Measurements from ENCODE around the gene PALMD.
A peak's percentile ranks its signal among the peaks of the same experiment; 100 is the strongest.

Gene PALMD

DNA sequence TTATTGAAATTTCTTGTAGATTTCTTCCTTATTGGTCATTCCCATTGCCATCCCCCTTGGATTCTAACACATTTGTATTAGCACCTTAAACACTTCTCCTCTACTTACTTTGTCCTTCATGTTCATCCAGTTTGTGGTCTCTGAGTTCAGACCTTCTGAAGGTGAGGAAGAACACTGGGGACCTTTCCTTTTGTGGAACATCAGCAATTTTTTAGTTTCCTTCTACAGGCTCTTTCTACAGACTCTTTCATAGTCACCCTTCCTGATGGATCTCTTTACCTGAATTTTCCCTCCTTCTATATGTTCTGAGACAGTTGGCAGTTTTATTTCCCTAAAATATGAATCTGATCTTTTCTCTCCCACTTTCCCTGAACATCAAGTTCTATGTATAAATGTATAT lies 4.4 kb upstream of the PALMD start:
- H3K4me3 ChIP-seq (ENCODE audit: low read length): no peak overlapping the region
- DNase-seq (ENCODE audit: low read depth): no peak
- TF ChIP-seq, protein P1, sequence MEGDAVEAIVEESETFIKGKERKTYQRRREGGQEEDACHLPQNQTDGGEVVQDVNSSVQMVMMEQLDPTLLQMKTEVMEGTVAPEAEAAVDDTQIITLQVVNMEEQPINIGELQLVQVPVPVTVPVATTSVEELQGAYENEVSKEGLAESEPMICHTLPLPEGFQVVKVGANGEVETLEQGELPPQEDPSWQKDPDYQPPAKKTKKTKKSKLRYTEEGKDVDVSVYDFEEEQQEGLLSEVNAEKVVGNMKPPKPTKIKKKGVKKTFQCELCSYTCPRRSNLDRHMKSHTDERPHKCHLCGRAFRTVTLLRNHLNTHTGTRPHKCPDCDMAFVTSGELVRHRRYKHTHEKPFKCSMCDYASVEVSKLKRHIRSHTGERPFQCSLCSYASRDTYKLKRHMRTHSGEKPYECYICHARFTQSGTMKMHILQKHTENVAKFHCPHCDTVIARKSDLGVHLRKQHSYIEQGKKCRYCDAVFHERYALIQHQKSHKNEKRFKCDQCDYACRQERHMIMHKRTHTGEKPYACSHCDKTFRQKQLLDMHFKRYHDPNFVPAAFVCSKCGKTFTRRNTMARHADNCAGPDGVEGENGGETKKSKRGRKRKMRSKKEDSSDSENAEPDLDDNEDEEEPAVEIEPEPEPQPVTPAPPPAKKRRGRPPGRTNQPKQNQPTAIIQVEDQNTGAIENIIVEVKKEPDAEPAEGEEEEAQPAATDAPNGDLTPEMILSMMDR (IDR thresholded peaks at IDR 0.05; ENCODE audit: insufficient read depth, low read depth, low read length, missing control alignments): no peak

DNA sequence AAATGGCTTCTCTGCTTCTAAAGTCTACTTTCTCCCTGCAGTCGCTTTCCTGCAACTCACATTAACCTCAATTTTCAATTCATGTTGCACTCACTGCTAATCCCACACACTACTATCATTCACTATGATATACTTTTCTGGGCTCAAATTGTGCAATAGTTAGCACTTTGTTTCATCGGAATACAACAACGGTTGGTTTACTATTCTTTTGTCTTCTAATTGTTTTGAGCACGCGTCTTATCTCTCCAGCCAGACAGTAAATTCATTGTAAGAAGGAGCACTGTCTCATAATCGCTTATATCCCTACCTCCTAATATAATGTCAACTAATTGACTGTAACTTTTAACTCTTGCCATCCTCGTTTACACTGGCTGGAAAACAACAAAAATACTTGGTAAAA lies 3.9 kb upstream of the PALMD start:
- H3K4me3 ChIP-seq (ENCODE audit: low read length): no peak overlapping the region
- TF ChIP-seq, protein P1 (IDR thresholded peaks at IDR 0.05; ENCODE audit: insufficient read depth, low read depth, low read length, missing control alignments): no peak
- no peak for DNase-seq (ENCODE audit: low read depth)

GRCh38 chr1:99643021-99643779 lies 2.7 kb upstream of the PALMD start:
- peak; percentile 64 for DNase-seq (ENCODE audit: low read depth)

DNA sequence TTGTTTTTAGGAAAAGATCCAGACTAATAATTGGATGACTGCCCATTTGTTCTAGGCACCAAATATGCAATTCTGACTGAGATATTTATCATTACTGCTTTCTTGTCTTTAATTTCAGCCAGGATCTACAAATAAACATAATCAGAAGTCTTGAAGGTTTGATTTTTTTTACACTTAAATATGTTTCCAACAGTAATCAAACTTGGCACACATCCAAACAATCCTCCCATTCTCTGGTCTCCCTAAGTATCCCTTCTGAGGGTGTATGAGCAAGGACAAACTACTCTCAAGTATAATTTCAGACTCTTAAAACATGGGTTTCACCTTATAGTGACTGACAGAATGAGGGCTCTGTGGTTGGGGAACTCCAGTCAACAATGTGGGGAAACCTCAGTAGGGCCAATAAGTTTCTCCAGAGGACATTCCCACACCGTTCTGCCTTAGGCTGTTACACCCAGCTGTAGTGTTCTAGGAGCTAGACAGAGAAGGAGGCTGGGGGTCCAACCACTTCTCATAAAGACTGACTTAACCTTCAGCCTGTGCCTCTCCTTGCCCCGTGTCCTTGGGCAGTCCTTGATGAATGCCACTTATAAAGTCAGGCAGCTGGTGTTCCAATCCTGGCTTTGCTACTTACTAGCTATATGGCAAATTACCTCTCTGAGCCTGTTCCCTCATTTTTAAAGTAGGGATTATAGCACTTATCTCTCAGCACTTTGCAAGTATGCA lies 1.5 kb upstream of the PALMD start:
- no peak overlapping the region for H3K4me3 ChIP-seq (ENCODE audit: low read length)
- TF ChIP-seq, protein P1 (IDR thresholded peaks at IDR 0.05; ENCODE audit: insufficient read depth, low read depth, low read length, missing control alignments): no peak

More at GRCh38 chr1:99643021-99643779, 2.7 kb upstream of the PALMD start:
- no peak overlapping the region for H3K4me3 ChIP-seq (ENCODE audit: low read length)
- TF ChIP-seq, protein P1 (IDR thresholded peaks at IDR 0.05; ENCODE audit: insufficient read depth, low read depth, low read length, missing control alignments): no peak

GRCh38 chr1:99645203-99645602 lies 710 bp upstream of the PALMD start:
- TF ChIP-seq, protein P1 (IDR thresholded peaks at IDR 0.05; ENCODE audit: insufficient read depth, low read depth, low read length, missing control alignments): no peak
- peak; percentile 91 for DNase-seq (ENCODE audit: low read depth)
- peak overlapping the region; percentile 83 for H3K4me3 ChIP-seq (ENCODE audit: low read length)

More for the DNA sequence above, 1.5 kb upstream of the PALMD start:
- DNase-seq (ENCODE audit: low read depth): no peak

GRCh38 chr1:99646868-99647267 lies 955 bp downstream of the PALMD start:
- TF ChIP-seq, protein P1 (IDR thresholded peaks at IDR 0.05; ENCODE audit: insufficient read depth, low read depth, low read length, missing control alignments): no peak
- DNase-seq (ENCODE audit: low read depth): no peak
- peak overlapping the region; percentile 83 for H3K4me3 ChIP-seq (ENCODE audit: low read length)
